ENCODE measurements around the gene RALA.

The RALA gene

GRCh38 chr7:39617005-39617404 is 6.4 kb upstream of the RALA start:
- H3K4me3 ChIP-seq (replicated peaks; ENCODE audit: low read depth, low read length), result no peak overlapping the region
- no peak for TF ChIP-seq CTCF (IDR thresholded peaks at IDR 0.05; ENCODE audit: low read depth, low read length, missing control alignments)
- DNase-seq (ENCODE audit: extremely low read depth, low read depth), result no peak

GRCh38 chr7:39618868-39619267 is 4.5 kb upstream of the RALA start:
- H3K4me3 ChIP-seq (replicated peaks; ENCODE audit: low read depth, low read length), result no peak overlapping the region
- TF ChIP-seq CTCF (IDR thresholded peaks at IDR 0.05; ENCODE audit: low read depth, low read length, missing control alignments), result no peak
- DNase-seq (ENCODE audit: extremely low read depth, low read depth), result no peak

GRCh38 chr7:39620486-39620885 is 2.9 kb upstream of the RALA start:
- H3K4me3 ChIP-seq (replicated peaks; ENCODE audit: low read depth, low read length), result no peak overlapping the region
- no peak for TF ChIP-seq CTCF (IDR thresholded peaks at IDR 0.05; ENCODE audit: low read depth, low read length, missing control alignments)
- DNase-seq (ENCODE audit: extremely low read depth, low read depth), result no peak

GRCh38 chr7:39621261-39621660 is 2.1 kb upstream of the RALA start:
- no peak overlapping the region for H3K4me3 ChIP-seq (replicated peaks; ENCODE audit: low read depth, low read length)
- TF ChIP-seq CTCF (IDR thresholded peaks at IDR 0.05; ENCODE audit: low read depth, low read length, missing control alignments), result no peak
- peak; percentile 43 for DNase-seq (ENCODE audit: extremely low read depth, low read depth)

GRCh38 chr7:39621784-39622411 is 1.5 kb upstream of the RALA start:
- H3K4me3 ChIP-seq (replicated peaks; ENCODE audit: low read depth, low read length), result peak overlapping the region; percentile 78
- DNase-seq (ENCODE audit: extremely low read depth, low read depth), result no peak

GRCh38 chr7:39622609-39623008 is 763 bp upstream of the RALA start:
- DNase-seq (ENCODE audit: extremely low read depth, low read depth), result no peak
- no peak for TF ChIP-seq CTCF (IDR thresholded peaks at IDR 0.05; ENCODE audit: low read depth, low read length, missing control alignments)
- peak overlapping the region; percentile 78 for H3K4me3 ChIP-seq (replicated peaks; ENCODE audit: low read depth, low read length)

More at GRCh38 chr7:39621784-39622411, 1.5 kb upstream of the RALA start:
- TF ChIP-seq CTCF (IDR thresholded peaks at IDR 0.05; ENCODE audit: low read depth, low read length, missing control alignments), result no peak

All from HFF-Myc (cell line).